A172 (cell line): Measurements from ENCODE around the gene UST. TPM values are rescaled to one million over a fixed set of nuclear protein-coding genes. Genes with fewer than 3 reads are reported as not detected.
"Not testable (repeated sequence)": the region's sequence is repeated elsewhere in the genome, so short reads cannot be mapped to it uniquely, and the experiment has no call there.

Experiments
- DNase-seq: peaks from one replicate; pipeline ENCODE4 v3.0.0-alpha.2; 2015; ENCODE audit warnings: low spot score
- total RNA-seq: library from RNA; depleted of rRNA; stranded (reverse); fragments of >200 nt; shearing (Covaris generic); gene quantifications from 2 replicates; pipeline ENCODE4 v1.2.3, GENCODE V29; 2014

UST gene
- total RNA-seq, 1 experiment from 2014 or later: 2.6 TPM

DNA sequence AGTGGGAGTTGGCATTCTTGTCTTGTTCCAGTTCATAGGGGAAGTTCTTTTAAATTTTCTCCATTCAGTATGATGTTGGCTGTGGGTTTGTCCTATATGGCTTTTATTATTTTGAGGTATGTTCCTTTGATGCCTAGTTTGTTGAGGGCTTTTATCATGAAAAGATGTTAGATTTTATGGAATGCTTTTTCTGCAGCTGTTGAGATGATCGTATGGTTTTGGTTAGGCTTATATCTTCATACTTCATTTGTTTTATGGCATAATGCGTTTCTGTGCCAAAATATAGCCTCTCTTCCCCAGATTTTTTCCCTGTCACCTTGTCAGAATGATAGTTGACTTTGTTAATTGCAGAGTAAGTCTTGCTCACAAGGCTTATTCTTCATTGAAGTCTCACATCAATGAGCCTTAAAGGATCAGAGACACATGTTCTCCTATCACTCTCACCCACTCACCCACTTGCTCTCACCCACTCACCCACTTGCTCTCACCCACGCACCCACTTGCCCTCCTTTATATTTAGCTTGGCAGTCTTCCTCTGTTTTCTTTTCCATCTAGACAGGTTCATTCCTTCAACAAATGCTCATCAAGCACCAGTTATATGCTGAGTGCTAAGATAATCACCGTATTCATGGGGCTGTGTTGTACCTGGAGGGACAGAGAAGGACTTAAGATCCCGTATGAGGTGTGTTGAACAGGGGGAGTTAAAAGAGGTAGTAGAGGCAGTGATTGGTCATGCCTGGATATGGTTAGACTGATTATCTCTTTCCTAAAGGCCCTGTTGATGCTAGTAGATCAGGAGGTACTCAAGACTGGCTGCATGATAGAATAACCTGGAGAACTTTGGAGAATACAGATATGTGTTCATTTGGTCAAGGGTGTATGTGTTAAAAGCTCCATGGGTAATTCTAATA, 19.3 kb downstream of the UST start:
- DNase-seq: no peak

DNA sequence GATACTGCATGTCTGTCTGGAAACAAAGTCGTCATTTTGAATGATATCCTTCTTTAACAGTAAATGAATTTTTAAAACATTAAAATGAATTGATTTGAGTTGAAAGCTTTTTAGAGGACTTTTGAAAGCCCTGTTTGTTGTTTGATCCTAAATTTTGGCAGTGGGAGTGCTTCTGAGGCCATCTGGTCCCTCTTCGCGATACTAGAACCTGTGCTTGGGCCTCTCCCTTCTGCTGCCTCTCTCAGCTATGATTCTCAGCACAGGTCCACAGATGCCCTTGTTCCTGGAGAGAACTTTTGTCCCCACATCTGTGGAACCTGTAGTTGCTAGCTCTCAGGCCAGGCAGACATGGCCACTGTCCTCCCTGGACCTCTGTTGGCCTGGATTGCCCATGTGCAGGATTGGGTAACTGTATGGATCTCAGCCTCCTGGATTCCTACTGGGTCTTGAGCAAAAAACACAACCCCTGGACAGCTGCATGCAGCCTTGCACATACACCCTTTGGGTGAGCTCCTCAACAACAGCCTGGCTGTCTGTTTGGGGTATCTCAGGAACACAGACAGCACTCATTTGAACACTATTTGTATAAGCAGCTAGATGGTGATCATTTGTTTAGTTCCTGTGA, 21.9 kb downstream of the UST start:
- no peak for DNase-seq

DNA sequence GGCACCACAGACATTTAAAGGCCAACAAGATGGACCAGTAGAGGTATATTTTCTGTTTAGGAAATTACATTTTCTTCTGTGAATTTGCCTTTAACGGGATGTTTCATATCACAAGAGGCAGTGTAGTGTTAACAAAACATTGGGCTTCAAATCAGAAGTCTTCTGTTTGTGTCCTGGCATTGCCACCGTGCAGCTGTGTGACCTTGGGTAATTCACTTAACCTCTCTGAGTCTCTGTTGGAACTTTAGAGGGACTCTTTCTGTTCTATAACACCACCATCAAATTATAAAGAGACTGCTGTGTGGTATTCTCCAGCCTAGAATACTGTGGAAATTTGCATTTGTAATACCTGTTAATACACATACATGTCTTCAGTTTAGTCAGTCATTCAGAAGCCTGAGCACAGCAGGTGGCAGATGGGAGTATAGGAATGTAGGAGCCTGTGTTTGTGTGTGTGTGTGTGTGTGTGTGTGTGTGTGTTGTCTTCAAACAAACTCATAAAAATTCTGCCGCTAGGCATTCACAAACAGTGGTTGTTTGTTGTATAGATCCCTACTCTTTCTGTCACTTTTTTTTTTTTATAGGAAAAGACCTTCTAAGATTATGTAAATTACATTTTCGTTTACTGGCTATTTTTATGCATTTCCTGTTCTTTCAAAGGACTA, 22.6 kb downstream of the UST start:
- no peak for DNase-seq

DNA sequence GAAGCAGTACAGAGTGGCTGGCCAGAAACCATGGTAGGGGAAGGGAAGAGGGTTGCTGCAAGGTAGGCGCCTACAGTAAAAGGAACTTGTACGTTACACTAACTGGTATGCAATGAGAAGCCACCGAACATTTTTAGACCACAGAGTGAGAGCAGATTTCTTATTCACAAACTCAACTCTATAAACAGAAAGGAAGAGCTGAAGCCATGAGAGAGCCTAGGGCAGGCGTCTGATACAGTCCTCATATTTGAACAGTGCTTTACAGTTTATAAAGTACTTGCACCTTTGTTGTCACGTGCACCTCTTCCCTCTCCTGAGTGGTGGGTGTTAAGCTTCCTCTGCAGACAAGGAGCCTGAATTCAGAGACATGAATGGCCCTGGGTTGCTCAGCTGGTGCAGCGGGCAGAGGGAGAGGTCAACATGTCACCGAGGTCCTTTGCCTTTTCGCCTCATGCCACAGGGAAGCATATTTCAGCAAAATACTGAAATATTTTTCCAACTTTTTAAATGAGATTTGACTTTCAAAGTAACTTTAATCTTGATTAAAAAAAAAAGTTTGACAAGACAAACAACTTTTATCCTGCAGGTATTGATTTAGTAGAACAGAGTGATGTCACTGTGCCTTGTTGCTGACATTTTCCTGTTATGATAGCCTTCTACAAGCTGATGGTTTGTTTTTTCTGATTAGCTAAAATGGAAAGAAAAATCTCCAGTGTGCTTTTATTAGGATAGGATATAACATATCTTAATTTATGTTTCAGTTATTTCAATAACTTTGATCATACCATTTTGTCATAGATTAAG, 23.8 kb downstream of the UST start:
- DNase-seq: no peak

DNA sequence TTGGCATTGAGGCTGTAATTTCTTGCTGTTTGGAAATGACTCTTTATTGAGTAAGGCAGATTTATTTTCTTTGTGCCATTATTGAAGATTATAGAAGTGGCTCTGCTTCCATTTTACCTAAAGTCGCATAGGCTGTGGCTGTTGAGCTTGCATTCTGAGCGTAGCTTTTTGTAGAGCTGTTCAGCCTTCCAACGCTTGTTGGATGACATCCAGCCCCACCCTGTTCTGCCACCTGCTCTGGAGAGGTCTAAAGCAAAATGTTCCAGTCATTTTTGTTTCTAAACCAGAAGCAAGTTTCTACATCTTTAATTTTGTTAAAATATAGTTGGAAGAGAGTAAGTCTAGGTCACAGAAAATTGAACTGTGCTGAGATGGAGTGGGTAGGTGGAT, 24.4 kb downstream of the UST start:
- DNase-seq: no peak

DNA sequence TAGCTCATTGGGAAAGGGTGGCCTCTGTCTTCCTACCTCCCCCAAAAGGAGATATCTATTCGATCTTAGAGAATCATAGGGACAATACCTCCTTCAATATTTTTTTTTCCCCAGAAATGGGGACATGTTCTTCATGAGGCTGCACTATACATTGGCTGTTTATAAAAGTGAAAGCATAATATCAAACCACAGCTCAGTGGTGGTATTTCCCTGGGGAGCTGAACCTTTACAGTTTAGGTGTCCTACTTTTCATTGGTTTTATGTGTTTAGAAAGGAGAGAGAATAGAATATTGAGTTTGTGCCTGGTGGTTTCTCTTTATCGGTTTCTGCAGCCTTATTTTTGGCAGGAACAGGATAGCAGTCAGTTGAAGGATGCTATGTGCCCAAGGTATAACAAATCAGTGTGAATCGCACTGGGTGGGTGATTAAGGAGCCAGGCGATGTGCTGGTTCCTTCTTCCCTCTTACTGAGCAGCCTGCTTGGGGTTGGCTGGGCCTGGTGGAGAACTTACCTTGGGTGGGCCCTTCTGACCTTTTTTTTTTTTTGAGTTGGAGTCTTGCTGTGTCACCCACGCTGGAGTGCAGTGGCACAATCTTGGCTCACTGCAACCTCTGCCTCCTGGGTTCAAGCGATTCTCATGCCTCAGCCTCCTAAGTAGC, 25.2 kb downstream of the UST start:
- DNase-seq: no peak

DNA sequence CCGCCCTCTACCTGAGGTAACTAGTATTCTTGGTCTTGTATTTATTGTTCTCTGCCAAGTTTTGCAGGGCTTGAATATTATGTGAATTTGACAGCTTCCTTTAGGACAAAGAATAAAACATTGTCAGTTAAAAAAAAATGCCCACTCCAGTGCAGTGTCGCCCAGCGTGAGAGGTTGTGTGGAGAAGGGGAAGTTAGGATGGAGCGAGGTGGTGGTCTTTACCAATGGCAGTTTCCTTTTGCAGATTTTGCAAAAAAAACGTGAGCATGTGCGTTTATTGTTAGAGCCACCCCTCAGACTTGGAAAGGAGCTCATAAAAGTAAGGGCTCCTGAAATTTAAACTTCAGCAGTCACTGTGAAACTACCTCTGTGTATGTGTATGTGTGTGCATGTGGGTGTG, 28.3 kb downstream of the UST start:
- DNase-seq: no peak

DNA sequence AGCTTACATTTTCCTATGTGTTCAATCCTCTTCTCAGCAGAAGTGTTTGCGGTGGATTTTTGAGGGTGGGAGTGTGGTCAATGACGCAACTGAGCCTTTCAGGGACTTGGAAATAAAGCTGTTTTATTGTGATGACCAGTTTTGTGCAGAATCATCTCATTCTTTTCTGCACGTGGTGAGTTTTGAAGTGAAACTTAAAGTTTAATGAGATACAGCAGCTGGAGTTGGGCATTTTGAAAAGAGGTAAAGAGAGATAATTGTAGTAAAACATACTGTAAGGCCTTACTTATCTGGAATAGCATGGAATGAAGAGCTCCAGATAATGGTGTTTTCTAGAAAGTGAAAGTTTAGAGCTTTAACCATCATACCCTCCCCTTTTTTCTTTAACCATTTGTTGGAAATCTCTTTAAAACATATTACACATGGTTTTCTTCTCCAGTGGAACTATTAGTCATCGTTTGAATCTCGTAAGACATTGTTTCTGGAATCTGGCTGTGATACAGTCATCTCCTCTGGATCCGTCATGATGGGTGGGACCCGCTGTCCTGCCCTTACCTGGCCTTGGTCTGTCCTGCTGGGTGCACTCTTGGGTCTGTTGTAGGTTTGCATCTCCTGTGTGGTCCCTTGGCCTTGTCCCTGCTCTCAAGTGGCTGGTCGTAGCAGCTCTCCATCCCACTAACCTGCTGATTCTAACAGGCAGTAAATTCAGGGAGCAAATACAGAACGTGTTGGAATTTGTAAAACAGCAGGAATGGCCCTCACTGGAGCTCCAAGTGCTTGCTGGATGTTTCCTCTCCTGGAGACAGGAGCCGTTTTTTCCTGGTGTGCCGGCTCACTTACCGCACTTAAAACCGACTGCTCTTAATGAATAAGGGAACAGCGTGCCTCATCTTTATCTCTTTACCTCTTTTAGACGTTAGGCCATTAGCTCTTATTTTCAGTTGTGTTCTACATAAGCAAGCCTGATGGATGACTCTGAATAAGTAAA, 29.8 kb downstream of the UST start:
- DNase-seq: peak; percentile 53

DNA sequence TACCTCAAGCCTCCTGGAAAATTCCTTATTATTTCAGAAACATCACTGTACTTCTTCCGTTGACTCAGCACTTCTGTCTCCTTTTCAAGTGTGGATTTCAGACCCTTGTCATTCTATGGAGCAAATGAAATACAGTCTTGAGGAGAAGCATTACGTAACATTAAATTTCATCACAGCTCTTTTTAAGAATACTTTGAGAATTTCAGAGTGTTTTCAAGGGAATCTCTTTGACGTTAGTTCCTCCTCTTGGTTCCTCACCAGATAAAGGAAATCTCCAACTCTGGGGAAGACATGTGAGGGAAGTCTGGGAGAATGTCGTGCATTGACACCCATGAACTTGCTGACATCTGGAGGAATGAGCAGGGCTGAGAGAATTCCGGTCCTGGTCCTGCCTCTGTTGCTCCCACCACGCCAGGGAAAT, 32.3 kb downstream of the UST start:
- DNase-seq: no peak

DNA sequence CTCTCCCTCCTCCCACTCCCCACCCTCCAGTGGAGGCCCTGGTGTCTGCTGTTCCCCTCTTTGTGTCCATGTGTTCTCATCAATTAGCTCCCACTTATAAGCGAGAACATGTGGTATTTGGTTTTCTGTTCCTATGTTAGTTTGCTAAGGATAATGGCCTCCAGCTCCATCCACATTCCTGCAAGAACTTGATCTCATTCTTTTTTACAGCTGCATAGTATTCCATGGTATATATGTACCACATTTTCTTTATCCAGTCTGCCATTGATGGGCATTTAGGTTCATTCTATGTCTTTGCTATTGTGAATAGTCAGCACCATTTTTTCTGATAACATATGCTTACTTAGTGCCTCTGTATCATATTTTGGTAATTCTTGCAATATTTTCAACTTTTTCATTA, 33.6 kb downstream of the UST start:
- not testable (repeated sequence) for DNase-seq

DNA sequence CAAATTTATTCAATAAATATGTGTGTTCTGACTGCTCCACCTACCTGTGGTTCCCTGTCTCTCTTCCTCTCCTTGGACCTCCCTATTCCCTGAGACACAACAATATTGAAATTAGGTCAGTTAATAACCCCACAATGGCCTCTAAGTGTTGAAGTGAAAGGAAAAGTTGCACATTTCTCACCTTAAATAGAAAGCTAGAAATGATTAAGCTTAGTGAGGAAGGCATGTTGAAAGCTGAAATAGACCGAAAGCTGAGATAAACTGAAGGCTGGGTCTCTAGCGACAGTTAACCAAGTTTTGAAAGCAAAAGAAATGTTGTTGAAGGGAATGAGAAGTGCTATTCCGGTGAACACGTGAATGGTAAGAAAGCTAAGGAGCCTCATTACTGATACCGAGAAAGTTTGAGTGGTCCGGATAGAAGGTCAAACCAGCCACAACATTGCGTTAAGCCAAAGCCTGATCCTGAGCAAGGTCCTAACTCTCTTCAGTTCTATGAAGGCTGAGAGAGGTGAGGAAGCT, 34.1 kb downstream of the UST start:
- DNase-seq: no peak

DNA sequence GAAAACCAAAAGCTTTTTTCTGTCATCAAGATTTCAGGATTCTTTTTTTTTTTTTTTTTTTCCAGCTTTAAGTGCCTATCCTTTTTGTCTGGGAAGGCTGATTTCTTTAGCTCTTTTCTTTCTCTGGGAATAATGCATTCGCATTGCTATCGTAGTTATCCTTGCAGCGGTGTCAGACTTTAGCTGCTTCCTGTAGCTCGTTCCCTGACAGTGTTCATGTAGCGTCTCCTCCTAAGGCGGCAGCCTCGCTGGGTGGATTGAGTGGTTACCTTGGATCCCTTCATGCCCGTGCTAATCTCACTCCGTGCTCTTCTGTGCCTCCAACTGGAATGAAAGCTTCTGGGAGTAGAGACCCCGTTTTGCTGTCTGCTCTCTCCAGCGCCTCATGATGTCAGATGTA, 43.1 kb downstream of the UST start:
- DNase-seq: no peak

DNA sequence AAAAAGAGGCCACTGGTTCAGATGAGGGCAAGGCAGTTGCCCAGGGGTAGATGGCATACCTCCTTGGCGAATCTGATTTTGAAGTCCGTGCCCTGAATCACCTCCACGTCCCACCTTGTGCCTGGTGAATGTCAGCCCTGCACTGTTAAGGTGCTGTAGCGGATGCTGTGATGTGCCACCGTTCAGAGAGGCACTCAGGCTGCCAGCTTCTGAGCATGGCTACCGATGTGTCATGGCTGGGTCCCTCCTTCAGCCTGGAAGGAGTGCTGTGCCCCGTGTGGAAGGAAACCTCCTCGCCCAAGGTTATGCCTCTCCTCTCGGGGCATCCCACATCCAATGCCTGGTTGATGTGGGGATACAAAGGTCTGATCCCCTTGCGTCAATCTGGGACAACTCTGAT, 43.6 kb downstream of the UST start:
- no peak for DNase-seq

DNA sequence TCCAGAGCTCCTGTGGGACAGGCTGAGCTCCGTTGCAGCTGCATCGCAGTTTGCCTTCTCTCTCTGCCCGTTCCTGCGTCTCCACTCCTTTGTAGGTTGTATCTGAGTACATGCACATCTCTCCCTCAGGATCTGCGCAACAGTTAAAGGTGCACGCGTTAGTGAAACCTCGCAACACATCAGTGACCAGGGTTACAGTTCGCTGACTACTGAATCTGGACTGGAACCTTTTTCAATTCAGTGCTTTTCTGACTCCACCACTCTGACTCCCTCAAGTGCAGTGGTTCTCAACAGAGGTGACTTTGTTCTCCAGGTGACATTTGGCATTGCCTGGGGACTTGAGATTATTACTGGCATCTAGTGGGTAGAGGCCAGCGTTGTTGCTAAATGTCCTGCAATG, 44.0 kb downstream of the UST start:
- DNase-seq: no peak

DNA sequence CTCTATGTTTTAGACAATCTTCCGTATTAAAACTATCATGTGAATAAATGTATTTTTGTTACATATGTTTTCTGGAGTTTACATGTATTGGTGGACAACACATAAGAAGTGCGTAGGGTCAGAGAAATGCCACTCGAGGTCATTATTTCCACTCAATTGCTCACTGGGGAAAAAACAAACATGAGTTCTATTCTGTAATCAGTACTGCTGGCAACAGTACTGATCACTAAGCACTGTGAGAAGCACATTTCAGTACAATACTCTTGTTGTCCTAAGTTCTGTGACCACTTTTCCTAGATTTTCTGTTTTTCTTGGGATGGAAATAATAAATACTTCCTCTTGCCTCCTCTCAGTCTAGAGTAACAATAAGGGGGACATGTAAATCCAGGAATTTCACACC, 44.5 kb downstream of the UST start:
- no peak for DNase-seq

DNA sequence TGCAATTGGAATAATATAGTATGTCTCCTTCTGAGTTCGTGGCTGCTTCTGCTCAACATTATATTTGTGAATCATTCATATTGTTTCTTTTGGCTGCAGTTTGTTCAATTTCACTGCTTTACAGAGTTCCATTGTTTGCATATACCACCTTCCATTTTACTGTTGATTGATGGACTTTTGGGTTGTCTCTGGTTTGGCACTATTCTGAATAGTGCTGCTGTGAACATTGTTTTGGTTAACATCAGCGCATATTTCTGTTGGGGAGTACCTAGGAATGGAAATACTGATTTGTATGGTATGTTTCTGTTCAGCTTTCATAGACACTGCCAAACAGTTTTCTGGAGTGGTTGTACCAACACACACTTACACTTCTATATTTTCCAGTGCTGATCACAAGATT, 46.9 kb downstream of the UST start:
- DNase-seq: no peak

DNA sequence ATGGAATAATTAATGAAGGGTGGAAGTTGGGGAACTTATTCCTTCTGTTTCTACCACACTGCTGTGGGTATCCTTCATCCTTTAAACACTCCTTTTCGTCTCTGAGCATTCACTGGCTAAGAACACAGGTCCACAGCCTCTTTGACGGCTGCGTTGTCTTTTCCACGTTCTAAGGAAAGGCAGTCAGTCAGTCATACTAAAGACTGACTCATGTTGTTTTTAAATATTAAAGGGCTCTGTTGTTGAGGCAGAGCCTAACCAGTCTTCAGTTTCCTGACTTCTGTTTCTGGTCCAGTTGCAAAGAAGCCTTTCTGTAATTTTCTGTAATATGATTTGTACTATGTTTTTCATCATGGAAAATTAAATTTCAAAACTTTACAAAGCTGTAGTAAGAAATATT, 48.0 kb downstream of the UST start:
- DNase-seq: no peak

DNA sequence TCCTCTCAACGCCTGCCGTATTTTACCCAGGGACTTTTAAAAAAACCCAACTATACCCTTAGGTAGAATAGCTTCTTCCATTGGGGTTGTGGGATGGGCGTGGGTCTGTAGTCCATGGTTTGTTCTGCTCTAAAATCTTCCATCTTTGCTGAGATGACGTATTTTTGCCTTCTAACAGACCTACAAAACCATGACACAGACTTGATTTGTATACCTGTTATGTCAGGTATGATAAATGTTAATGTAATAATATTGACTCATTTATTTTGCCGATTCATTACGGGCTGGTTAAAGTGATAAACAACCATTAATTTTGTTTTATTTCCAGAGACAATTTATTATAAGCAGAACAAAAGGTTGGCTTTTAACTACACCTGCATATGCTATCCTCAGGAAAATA, 48.7 kb downstream of the UST start:
- no peak for DNase-seq

DNA sequence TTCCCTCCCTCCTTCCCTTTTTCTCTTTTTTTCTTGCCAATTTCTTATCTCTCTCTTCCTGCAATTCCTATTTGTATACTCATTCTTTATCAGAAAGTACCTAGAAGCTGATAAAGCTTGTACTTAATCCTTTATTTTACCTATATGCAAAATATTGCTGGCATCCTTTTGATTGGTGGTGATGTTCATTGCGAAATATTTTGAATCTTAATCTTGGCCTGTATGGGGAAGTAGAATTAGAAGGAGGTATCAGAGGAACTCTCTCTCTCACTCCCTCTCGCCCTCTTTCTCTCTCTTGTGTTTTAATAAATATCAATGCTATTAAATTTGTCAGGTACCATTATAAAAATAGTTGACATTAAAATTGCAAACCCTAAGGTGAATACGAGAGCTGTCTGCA, 52.8 kb downstream of the UST start:
- no peak for DNase-seq

DNA sequence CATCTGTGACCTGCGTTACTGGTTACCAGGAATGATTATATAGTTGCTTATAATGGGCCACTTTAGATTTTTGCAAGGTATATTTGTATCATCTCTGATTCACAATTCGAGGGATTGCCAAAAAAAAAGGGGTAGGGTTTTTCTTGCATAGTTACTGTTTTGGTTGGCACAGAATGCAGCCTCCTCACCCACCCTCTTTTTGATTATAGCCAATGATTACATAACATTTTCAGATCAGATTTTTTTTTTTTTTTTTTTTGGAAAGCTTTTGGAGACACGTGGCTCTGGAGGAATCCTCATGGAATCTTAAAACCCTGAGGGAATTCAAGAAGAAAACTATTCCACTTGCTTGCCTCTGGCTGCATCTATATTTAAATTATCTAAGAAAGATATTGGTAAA, 53.7 kb downstream of the UST start:
- DNase-seq: no peak
